Vein endothelial cell (primary cell): ENCODE results near the gene ZNF268. TPM values are rescaled to one million over a fixed set of nuclear protein-coding genes. Genes with fewer than 3 reads are reported as not detected.

Experiments
- small RNA-seq: library from RNA; depleted of rRNA; stranded (forward); fragments of <200 nt; gene quantifications from one replicate; pipeline ENCODE3, GENCODE V24; 2012
- total RNA-seq: library from RNA; depleted of rRNA; stranded (reverse); fragments of >200 nt; gene quantifications from 2 replicates; pipeline ENCODE4 v1.2.3, GENCODE V29; 2012

The ZNF268 gene
- total RNA-seq, result 21.9 and 23.8 TPM in 2 replicates

GRCh38 chr12:133181238-133181959 lies at the start of gene ZNF268:
TSS of gene ZNF268 (plus strand) at chr12:133181495. CDS start at chr12:133181998, 503 bp downstream.

DNA sequence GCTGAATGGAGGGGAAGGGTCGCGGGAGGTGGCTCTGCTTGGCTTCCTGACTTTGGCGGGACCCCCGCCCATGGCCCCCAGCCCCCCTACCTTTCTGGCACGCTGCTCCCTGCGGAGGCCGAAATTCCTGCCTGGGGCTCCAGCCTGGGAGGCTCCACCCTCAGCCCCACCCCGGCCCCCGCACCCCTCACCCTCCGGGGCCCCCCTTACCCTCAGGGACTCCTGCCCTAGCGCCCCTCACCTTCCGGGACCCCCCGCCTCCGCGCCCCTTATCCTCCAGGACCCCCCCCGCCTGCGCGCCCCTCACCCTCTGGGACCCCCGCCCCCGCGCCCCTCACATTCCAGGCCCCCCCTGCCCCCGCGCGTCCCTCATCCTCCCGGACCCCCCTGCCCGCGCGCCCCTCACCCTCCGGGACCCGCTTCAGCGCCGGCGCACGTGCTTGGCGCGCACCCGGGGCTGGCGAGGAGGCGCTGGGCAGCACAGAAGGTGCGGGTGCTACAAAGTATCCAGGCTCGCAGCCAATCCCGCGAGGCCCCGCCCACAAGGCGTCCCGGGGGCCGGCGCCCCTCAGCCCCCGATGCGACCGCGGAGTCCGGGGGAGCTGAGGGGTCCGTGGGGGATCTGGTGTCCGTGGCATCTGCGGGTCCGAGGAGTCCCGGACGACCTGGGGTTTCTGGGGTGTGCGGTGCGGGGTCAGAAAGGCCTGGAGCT lies 54.3 kb downstream of the ZNF268 start, which contains the start of gene ANHX:
Gene ANHX (minus strand): TSS at position 477 of the 712 bp plus-strand sequence. CDS start 1,521 bp downstream, outside the sequence.

Small RNAs within 50 kb of the gene (small RNA-seq; reads per million reads assigned to genes)
- gene RF00019 (not detected), gene RNU6-717P (not detected)

Other genes with a start within 250 kb of the ZNF268 start
- 6.2 and 12.3 TPM in 2 replicates for gene ZNF605, start 225.2 kb upstream of the ZNF268 start, total RNA-seq
- 15.7 and 23.2 TPM in 2 replicates for gene ZNF26, start 195.1 kb upstream of the ZNF268 start, total RNA-seq
- 30.4 and 31.4 TPM in 2 replicates for gene ZNF84, start 144.0 kb upstream of the ZNF268 start, total RNA-seq
- 20.9 and 21.9 TPM in 2 replicates for gene ZNF140, start 100.6 kb upstream of the ZNF268 start, total RNA-seq
- 0.86 and 0.98 TPM in 2 replicates for gene ZNF891, start 51.2 kb upstream of the ZNF268 start, total RNA-seq
- gene ZNF10, start 50.9 kb upstream of the ZNF268 start, total RNA-seq, result 3.2 and 4.2 TPM in 2 replicates
- gene ANHX, start 54.4 kb downstream of the ZNF268 start, total RNA-seq, result not detected in 2 replicates